ENCODE data around the gene B4GALT2.

Gene B4GALT2

DNA sequence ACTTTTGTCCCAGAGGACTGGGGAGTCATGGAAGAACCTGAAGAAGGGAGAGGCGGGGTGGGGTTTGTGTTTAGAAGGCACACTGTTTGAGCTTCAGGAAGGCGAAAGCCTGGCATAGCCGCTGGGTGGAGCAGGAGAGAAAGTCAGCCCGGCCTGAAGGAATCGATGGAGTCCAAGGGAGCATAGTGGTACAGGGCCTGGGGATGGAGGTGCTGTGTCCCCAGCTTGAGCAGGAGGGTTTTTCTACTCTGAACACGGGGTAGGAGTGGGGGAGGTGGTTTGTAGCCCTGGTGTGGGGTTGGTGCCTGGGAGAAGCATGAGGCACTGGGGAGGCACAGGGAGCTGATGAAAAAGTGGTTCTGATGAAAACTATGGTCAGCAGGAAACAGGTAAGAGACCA is 7.7 kb downstream of the B4GALT2 start:
- DNase-seq (ENCODE audit: low read depth), result no peak
- H3K4me3 ChIP-seq (ENCODE audit: low read depth, low read length), result no peak overlapping the region
- no peak for TF ChIP-seq CTCF (IDR thresholded peaks at IDR 0.05; ENCODE audit: low read depth, low read length, missing control alignments)

DNA sequence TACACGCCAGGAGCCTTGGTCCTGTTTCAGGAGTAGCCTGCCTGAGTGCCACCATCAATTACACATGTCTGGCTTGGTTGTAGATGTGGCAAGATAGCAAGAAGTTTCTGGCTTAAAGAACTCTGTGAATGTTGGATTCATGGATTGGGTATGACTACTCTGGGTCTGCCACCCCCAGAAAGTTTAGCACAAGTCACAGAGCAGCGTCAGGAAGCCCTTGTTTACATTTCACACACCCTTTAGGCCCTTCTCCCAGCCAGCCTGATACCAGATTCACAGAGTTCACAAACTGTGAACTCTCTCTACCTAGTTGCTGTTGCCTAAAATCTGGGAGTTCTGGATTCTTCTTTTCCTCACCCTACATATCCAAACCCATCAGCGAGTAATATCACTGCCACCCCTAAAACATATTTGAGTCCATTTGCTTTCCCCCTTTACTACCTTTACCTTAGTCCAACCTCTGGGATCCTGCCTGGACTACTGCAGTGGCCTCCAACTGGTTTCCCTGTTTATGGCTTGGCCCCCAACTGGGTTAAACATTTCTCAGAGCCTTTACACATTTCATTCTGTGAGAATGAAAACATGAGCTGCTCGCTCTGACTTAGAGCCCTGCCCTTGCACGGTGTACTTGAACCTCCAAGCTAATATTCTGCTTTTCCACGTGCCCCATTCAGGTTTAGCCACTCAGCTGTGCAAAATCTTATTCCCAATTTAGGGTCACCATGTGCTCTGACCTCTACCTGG is 8.3 kb downstream of the B4GALT2 start:
- no peak for DNase-seq (ENCODE audit: low read depth)
- no peak for TF ChIP-seq CTCF (IDR thresholded peaks at IDR 0.05; ENCODE audit: low read depth, low read length, missing control alignments)
- H3K4me3 ChIP-seq (ENCODE audit: low read depth, low read length), result no peak overlapping the region

DNA sequence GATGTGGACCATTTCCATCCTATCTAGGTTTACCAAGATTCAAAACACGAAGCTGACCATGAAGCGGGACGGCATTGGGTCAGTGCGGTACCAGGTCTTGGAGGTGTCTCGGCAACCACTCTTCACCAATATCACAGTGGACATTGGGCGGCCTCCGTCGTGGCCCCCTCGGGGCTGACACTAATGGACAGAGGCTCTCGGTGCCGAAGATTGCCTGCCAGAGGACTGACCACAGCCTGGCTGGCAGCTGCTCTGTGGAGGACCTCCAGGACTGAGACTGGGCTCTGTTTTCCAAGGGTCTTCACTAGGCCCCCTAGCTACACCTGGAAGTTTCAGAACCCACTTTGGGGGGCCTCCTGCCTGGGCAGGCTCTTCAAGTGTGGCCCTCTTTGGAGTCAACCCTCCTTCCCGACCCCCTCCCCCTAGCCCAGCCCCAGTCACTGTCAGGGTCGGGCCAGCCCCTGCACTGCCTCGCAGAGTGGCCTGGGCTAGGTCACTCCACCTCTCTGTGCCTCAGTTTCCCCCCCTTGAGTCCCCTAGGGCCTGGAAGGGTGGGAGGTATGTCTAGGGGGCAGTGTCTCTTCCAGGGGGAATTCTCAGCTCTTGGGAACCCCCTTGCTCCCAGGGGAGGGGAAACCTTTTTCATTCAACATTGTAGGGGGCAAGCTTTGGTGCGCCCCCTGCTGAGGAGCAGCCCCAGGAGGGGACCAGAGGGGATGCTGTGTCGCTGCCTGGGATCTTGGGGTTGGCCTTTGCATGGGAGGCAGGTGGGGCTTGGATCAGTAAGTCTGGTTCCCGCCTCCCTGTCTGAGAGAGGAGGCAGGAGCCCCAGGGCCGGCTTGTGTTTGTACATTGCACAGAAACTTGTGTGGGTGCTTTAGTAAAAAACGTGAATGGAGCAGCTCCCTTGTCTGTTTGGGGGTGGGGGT is 11.5 kb downstream of the B4GALT2 start:
- H3K4me3 ChIP-seq (ENCODE audit: low read depth, low read length), result peak overlapping the region; percentile 64
- no peak for DNase-seq (ENCODE audit: low read depth)
- TF ChIP-seq CTCF (IDR thresholded peaks at IDR 0.05; ENCODE audit: low read depth, low read length, missing control alignments), result peak; percentile 2

GRCh38 chr1:43991200-43991475 is 12.1 kb downstream of the B4GALT2 start:
- peak overlapping the region; percentile 64 for H3K4me3 ChIP-seq (ENCODE audit: low read depth, low read length)
- no peak for TF ChIP-seq CTCF (IDR thresholded peaks at IDR 0.05; ENCODE audit: low read depth, low read length, missing control alignments)
- DNase-seq (ENCODE audit: low read depth), result no peak

DNA sequence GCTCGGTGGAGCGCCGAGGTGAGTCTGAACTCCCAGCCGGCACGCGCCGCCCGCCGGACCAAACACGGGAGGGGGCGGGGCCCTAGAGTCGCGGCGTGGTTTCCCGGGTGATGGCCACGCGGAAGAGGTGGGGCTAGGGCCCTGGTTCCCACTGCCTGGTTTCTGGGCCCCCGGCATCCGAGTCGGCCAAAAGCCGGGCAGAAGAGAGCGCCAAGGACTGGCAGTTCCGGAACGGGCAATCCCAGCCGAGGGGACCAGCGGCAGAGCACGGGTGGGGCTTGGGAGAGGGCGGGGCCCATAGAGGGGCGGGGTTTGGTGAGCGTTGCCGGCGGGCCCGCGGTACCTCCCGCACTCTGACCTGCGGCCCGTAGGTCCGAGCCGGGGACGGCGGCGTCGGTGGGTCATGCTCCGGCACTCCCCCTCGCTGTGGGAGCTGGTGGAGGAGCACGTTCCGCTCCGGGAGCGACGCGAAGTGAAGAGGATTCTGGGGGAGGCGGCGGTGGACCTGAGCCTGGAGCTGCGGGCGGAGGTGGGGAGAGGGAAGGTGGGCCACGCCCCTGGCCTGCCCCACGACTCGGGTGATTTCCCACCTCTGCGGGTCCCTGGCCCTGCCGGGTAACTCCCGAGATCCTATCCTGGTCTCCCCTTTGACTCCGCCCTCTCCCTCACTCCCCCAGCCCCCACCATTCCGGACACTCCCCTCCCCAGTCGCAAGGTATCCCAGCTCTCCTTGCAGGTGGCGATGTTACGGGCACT is 12.6 kb downstream of the B4GALT2 start, which contains the start of gene CCDC24:
CCDC24 (plus strand) TSS at position 124 of the 756 bp plus-strand sequence; CDS start at position 404, 280 bp downstream.
- no peak for TF ChIP-seq CTCF (IDR thresholded peaks at IDR 0.05; ENCODE audit: low read depth, low read length, missing control alignments)
- H3K4me3 ChIP-seq (ENCODE audit: low read depth, low read length), result peak within 1 kb of the TSS; percentile 64
- DNase-seq (ENCODE audit: low read depth), result no peak

- DNase-seq (ENCODE audit: low read depth), result no peak
- TF ChIP-seq CTCF (IDR thresholded peaks at IDR 0.05; ENCODE audit: low read depth, low read length, missing control alignments), result no peak
- peak overlapping the region; percentile 64; the same call in 1 of the 2 replicates for H3K4me3 ChIP-seq (ENCODE audit: low read depth, low read length)
Measured at GRCh38 chr1:43992232-43992995, 13.4 kb downstream of the B4GALT2 start.

Data from GM12864 (cell line).